Stimulated activated CD8-positive, alpha-beta memory T cell treated with anti-CD3 and anti-CD28 coated beads, Interleukin-4, amount 100 ng/mL, for 24 hours (primary cell): ENCODE measurements around the gene VAPA.

Source experiments
- DNase-seq: peaks from one replicate; pipeline ENCODE4 v3.0.0-alpha.2; 2020; ENCODE audit warnings: low read depth

Gene VAPA, protein sequence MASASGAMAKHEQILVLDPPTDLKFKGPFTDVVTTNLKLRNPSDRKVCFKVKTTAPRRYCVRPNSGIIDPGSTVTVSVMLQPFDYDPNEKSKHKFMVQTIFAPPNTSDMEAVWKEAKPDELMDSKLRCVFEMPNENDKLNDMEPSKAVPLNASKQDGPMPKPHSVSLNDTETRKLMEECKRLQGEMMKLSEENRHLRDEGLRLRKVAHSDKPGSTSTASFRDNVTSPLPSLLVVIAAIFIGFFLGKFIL

DNA sequence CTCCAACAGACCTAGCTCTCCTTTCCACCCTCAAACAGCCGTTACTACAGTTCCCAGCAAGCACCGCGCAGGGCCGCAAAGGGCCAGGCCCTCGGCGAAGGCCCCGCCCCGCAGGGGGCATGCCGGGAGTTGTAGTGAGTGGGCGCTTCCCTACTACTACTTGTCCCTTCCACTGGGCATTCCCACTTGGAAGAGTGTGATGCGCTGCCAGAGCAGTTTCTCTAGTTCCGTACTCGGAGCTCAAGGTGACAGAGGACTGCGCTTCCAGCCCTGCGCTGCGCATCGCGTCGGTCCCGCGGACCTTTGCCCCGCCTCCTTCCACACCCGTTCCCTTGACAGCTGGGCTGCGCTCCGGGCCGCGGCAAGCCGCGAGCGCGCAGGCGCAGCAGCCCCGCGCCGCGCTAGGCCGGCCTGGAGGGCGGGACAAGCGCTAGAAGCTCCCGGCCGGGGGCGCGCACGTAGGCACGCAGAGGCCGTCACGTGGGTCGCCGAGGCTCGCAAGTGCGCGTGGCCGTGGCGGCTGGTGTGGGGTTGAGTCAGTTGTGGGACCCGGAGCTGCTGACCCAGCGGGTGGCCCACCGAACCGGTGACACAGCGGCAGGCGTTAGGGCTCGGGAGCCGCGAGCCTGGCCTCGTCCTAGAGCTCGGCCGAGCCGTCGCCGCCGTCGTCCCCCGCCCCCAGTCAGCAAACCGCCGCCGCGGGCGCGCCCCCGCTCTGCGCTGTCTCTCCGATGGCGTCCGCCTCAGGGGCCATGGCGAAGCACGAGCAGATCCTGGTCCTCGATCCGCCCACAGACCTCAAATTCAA, at the start of gene VAPA:
Gene VAPA (plus strand): TSS at position 491 of the 808 bp plus-strand sequence. CDS start 241 bp downstream, at position 732.
- peak; percentile 92 for DNase-seq

DNA sequence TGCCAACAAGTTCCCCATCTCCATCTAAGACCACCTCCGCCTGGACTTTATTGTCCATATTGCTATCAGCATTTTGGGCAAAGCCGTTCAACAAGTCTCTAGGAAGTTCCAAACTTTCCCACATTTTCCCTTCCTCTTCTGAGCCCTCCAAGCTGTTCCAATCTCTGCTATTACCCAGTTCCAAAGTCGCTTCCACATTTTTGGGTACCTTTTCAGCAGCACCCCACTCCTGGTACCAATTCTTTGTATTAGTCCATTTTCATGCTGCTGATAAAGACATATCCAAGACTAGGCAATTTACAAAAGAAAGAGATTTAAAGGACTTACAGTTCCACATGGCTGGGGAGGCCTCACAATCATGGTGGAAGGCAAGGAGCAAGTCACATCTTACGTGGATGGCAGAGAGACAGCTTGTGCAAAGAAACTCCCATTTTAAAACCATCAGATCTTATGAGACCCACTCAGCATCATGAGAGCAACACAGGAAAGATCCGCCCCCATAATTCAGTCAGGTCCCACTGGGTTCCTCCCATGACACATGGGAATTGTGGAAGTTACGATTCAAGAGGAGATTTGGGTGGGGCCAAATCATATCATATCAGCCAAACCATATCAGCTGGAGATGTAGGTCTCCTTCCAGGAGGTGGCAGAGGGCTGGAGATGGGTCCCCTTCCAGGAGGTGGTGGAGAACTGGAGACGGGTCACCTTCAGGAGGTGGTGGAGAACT, 47.9 kb upstream of the VAPA start:
- DNase-seq: no peak

DNA sequence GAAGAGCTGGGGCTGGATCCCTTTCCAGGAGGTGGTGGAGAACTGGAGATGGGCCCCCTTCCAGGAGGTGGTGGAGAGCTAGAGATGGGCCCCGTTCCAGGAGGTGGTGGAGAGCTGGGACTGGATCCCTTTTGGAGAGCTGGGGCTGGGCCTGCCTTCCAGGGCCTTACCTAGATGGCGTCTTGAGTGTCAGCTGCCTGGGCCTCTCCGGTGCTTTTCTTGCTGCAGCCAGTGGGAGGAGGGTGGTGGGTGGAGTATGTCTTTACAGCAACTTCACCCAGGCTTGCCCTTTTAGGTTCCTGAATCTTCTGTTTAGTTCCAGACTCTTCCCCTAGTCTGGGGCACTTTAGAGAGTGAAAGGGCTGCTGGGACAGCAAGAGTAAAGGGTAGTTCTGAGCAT, 47.2 kb upstream of the VAPA start:
- no peak for DNase-seq

DNA sequence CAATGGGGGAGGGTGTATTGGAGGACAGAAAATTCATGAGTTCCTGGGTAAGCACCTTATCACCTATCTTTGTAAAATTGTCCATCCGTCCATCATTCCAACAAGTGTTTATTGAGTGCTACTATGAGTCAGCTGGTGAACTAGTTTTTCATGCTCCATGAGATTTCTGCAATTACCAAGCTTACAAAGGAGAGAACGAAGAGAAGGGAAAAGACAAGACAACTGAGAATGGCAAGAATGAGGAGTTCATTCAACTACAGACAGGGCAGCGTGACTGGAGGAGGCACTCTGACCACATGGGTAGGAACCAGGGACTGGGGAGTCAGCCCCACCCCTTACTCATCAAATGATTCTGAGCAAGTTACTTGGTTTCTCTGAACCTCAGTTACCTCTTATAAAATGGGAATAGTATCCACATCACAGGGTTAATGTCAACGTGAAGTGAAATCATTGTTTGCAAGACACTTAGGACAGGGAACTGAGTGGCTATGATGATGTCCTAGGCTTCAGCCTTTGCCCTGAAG, 46.7 kb upstream of the VAPA start:
- no peak for DNase-seq

DNA sequence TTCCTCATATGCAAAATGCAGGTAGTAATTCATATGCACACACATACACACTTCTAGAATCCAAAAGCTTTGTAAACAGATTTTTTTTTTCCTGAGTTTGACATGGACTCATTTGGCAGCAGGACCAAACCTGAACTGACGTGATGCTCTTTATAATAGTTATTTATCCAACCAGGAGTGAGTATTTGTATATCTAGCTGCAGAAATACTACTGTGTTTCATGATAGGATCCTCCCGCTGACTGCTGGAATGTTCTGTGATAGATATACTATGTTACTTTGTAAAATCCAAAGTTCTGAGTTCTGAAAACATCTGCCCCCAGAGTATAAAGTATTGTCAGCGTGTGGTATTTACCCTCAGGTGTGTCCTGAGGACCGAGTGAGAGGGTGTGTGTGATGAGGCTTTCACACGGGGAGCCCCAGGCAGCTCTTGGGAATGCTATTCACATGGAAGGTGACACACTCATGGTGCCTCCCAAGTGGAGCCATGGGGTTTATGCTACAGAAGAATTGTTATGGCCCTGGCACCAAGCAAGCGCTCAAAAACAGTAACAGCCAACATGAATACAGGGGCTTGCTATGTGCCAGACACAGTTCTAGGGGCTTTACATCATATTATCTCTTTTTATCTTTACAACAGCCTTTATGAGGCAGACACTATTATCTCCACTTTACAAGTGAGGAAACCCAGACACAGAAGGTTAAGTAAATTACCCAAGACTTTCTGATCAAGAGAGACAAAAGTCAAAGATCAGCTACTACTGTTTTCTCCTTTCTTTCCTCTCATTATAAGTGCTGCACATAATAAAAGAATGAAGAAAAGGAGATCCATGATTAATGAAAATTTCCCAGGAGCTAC, 44.7 kb upstream of the VAPA start:
- no peak for DNase-seq

DNA sequence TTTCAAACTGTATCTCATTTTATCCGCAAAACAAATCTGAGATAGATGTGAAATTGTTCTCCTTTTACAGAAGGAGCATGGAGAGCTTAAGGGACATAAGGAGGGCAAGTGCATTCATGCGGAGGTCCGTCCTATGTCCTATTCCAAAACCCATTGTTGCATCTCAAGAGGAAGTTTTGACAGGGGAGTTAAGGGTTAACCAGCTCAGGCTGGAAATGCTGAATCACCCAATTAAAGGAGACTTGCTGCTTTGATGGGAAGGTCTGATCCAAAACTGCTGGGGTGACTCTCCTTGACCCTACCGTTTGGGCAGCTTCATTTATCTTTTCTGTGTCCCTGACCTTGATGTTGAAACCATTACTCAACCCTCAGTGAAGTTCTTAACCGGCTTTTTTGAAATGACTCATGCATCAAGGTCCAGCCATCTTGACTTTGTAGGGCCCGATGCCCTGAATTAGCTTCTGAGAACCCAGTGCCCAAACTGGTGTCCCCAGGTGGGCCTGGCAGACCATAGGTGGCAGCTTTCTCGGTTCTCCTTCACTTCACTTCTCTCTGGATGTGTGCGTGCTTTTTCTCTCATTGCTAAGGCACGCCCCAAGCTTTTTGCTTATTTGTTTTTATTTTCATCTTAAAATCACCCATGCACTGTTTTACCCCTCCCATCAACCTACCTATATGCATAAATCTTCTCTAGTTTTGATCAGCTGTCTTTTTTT, 43.9 kb upstream of the VAPA start:
- DNase-seq: no peak

DNA sequence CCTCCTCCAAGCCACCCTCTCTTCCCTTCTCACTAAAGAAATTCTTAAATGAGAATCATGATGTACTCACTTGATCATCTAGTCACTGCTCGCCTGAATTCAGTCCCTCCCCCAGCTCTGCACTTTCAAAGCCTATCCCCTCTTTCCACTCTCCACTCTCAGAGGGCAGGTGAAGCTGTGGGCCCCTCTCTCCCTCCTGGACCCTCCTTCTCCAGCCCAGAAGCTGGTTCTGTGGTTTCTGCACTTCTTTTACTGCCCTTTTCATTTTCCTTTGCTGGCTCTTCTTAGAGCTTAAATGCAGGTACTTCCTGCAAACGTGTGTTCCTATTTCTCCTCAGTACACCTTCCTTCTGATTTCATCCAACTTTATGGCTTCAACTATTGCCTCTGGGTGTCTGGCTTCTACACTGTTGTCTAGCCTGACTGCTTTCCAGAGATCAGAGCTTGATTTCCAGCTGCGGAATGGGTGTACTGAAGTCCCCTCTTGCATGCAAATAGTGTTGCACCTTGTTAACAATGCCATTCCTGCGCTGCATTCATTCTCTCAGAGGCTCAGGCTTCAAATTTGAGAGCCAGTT, 43.3 kb upstream of the VAPA start:
- DNase-seq: no peak

DNA sequence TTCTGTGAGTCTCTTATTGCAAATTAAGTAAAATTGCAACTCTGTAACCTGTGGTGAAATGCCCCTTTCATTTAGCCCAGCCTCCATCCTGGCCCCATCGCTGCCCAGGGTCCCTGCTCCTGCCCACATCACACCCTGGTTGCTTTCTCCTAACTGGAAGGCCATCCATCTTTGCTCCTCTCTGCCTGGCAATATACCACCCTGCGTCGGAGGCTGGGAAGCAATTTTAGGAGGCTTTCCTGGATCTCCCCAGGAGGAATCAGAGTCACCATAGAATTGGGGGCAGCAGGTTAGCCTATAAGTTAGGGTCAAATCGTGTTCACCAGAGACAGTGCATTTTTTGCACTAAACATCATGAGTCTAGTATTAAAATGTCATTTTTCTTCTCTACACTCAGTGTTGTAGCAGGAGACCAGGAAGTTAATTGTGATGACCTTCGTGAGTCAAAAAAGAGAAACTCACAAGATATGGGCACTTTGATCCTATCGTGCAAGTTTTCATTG, 42.5 kb upstream of the VAPA start:
- no peak for DNase-seq

DNA sequence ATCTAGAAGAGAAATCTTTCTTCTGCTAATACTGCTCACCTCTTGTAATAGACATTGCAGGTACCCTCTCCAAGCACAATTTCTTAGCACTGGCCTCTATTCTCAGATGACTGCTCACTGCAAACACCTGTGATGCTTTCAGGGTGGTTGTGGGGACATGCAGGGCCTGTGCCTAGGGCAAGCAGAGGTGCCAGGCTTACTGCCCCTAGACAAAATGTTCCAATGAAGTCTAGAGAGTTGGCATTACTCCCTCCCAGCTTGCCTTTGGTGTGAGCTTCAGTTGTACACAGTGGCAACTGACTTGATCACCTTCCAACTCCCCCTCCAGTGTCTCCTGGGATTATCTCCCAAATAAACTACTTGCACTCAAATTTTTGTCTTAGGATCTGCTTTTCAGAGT, 41.0 kb upstream of the VAPA start:
- DNase-seq: no peak

DNA sequence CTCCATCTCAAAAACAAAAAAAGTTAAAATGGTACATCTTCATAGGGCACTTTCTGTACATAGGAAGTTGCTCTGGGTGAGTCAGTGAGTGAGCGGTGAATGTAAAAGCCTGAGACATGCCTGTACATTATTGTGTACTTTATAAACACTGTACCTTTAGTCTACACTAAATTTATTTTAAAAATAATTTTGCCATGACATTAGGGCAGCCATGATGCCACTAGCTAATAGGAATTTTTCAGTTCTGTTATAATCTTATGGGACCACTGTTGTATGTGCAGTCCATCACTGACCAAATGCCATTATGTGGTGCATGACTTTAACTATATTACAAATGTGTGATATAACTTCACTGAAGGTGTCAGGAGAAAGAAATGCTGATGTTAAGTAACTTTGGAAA, 39.1 kb upstream of the VAPA start:
- DNase-seq: no peak

DNA sequence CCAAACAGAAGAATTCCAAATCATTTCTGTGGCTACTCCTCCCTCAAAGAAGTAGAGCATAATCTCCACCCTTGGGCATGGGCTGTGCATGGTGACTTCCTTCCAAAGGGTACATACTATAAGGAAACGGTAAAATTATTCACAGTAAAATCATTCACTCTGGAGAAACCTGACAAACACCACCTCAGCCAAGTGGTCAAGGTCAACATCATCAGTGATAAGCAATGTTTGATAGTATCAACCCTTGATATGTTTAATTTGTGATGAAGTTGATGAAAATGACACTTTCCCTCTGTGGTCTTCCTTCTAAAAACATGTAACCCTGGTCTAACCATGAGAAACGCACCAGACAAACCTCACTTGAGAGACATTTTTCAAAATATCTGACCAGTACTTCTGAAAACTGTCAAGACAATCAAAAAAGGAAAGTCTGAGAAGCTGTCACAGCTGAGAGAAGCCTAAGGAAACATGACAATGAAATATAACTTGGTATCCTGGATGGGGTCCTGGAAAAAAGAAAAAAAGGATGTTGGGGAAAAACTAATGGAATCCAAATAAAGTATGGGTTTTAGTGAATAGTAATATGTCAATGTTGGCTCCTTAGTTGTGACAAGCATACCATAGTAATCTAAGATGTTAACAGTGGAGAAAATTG, 37.5 kb upstream of the VAPA start:
- DNase-seq: no peak

DNA sequence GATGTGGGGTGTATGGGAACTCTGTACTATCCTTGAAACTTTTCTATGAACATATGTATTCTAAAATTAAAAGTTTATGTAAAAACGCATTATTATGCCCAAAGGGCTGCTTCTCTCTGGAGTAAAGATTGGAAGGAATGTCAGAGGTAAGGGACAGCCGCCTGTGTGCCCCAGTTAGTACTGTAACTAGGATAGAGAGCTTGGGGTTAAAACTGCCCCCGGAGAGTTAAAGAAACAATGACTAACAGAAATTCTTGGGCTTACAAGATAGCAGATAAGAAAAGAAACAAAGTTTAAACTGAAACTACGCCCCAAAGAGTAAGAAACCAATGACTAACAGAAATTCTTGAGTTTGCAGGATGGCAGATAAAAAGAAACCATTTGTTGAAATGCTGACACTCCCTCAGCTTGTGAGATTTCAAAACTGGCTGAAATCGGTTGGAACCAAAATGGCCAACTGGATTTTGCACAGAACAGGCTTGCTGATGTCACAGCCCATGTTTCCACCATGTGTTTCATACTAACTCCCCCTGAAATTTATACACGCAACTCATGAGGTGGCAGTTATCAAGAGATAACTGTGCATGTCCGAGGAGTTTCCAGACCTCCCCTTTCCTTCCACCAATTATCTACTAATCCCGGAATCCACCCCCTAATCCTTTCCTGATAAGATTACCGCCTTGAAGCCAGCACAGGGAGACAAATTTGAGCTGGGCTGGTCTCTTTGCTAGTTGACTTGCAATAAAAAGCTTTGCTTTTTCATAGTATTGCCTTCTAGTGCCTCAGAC, 36.8 kb upstream of the VAPA start:
- DNase-seq: no peak

DNA sequence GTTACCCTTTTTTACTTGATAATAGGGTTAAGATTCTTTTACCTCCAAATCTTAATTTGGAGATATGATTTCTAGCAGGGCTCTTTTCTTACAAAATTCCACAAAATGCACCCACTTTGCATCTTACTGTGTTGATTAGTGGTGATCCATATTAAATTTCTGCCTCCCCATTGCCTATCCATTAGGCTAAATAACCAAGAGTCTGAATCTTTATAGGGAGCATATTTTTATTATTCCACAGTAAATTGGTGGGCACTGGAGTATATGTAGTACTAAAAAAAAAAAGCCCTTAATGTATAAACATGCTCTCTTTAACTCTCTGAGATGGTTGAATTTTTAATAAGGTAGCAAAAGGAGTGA, 36.2 kb upstream of the VAPA start:
- no peak for DNase-seq

DNA sequence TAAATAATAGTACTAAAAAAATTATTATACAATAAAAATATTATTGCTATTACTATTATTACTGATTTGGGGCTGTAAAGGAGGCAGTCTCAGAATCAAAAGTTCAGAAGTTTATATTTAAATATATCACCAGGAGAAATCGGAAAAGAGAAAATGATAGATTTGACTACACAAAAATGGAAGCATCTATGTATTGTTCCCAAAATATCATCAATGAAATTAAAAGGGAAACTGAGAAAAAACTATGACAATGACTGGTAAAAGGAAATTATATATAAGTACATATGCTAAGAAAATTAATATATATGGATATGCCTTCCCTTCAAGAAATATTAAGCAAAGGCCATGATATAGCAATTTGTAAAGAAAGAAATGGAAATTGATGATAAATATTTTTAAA, 35.7 kb upstream of the VAPA start:
- DNase-seq: no peak

DNA sequence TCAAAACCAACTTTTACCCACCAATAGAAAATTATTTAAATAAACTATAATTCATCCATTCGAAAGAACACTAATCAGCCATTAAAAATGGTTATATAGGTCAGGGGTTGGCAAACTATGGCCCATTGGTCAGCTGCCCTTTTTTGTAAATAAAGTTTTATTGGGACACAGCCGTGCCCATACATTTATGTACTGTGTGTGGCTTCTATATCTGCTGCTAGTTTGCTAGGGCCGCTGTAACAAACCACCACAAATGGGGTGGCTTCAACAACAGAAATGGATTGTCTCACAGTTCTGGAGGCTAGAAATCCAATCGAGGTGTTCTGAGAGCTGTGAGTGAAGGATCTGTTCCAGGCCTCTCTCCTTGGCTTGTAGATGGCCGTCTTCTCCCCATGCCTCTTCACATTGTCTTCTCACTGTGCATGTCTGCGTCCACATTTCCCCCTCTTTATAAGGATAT, 35.0 kb upstream of the VAPA start:
- no peak for DNase-seq

DNA sequence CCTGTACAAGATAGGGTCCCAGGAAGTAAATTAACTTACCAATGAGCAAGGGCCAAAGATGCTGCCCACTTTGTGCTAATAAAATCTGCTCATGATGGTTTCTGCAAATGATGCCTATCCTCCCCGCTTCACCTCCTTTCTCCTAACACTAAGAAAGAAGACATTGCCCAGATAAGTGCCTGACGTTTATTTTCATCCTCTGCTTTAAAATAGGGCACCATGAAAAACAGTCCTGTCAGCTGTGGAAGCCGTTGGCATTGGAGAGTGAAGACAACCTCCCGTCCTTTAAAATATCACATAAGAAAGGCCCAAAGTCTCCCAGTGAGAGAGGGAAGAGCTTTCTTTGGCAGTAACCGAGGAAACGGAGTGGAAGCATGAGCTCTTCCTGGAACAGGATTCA, 29.7 kb upstream of the VAPA start:
- no peak for DNase-seq

DNA sequence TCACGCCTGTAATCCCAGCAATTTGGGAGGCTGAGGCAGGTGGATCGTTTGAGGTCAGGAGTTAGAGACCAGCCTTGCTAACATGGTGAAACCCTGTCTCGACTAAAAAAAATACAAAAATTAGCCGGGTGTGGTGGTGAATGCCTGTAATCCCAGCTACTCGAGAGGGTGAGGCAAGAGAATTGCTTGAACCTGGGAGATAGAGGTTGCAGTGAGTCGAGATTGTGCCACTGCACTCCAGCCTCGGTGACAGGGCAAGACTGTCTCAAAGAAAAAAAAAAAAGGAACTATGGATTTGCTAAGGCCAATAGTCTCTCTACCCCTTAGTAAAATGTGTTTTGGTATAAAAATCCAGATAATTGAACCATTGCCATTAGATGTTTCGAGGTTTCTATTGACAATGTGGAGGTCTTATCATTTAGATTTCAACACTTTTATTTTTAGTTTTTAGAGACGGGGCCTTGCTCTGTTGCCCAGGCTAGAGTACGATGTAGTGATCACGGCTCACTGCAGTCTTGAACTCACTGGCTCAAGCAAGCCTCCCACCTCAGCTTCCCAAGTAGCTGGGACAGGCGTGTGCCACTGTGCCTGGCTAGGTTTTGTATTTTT, 29.2 kb upstream of the VAPA start:
- no peak for DNase-seq

DNA sequence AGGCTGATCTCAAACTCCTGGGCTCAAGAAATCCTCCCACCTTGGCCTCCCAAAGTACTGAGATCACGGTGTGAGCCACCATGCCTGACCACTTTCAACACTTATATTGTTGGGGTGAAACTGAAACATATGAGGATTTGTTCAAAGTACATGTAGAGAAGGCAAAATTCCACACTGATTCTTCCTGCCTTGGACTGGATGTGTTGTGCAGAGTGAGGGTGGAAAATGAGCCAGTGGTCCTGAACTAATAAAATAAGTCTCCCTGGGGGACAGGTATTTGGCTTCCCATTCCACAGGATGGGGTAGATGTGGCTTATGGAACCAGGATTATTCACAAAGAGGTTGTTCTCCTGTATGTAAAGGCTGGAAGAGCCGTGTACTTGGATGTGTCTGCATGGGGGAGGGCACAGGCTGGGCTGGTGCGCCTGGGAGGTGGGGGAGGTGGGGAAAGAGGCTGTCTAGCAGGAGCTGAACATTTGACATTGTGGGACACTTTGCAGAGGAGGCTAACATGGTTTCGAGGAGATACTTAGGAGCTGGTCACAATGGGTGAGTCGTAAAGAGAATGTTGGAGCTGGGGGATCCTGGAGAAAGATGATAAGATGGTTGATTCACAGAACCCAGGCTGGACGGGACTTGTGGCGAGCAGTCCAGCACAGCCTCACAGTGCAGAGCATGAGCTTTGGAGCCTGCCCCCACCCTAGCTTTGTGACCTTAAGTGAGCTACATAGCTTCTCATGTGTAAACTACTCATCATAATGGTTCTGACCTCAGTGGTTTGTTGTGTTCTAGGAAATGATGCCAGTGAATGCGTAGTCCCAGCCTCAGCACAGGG, 28.4 kb upstream of the VAPA start, which contains the start of gene TXNDC2:
Gene TXNDC2 (plus strand): TSS at position 804 of the 835 bp plus-strand sequence. CDS start 708 bp downstream, outside the sequence.
- no peak for DNase-seq
